ENCODE data around the gene LPP. TPM values are rescaled to one million over a fixed set of nuclear protein-coding genes. Genes with fewer than 3 reads are reported as not detected.

Gene LPP
- total RNA-seq, 4 donors from 2014 or later = 183 to 293 (median 242) TPM

DNA sequence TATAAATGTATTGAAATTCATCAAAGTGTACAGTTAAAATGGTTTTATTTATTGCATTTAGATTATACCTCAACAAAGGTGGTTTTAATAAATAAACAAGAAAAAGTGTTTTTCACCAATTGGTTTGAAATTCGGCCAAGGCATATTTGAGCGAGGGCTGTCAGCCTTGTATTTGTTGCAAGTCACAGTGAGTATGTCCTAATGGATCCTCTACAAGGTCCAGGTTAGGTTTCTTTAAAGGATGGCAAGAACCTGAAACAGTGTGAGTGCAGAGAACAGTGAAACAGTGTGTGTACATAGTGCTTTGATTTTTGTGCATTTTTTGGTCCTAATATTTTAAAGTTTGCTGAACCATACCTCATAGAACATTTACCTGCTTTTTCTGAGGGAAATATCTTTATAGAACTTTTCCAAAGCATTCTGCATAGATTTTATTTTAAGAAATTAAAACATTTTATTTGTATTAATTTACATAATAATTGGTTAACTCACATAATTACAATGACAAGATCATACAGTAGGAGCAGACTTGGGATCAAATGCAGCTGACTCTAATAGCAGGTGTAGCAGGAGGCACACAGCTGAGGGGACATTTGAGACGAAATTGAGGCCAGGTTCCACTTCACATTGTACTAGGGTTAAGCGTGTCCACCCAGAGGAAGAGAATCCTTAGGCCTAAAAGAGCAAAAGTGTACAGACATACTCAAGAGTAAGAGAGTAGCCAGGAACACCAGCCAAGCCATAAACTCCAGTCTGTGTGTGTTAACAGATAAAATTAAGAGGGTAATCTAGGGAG is 589.0 kb downstream of the LPP start:
- Histone ChIP-seq H3K27me3 (no peaks in the 10 kb centered on the region), H3K4me3 (no peak overlapping the region), H3K27ac (no peak overlapping the region), H3K4me1 (peaks cover 0 to 4% (median 0%) of the 10 kb centered on the region in 4 donors), H3K9me3 (no peaks in the 10 kb centered on the region), H3K36me3 (no peaks in the 10 kb centered on the region)
- TF ChIP-seq EP300 (IDR thresholded peaks at IDR 0.05) = no peak
- TF ChIP-seq CTCF (IDR thresholded peaks at IDR 0.05) = no peak
- TF ChIP-seq POLR2A (IDR thresholded peaks at IDR 0.05) = no peak
- no peak for DNase-seq (ENCODE audit: low spot score in 2 of 2)
- WGBS, 2 donors = 93 to 96% methylated on average over 4 of the region's 4 CpGs

DNA sequence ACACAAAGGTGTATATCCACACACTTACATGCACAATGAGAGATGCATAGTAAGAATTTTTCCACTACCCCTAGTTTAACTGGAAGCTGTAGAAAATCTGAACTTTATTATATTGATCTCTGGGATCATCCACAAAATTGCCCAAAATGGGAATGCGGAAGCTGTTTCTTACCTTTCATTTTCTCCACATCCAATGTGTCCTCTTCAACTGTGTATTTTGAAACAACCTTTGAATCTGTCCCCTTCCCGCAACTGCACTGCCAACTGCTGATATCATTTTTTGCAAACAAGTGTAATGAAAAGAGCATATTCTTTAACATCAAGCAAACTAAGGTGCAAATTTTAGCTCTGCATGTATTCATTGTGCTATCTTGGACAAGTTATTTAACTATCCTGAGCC is 590.2 kb downstream of the LPP start:
- Histone ChIP-seq H3K4me3 (no peak overlapping the region), H3K4me1 (peaks cover 0 to 4% (median 0%) of the 10 kb centered on the region in 4 donors), H3K27me3 (no peaks in the 10 kb centered on the region), H3K27ac (no peak overlapping the region), H3K9me3 (no peaks in the 10 kb centered on the region), H3K36me3 (no peaks in the 10 kb centered on the region)
- DNase-seq (ENCODE audit: low spot score in 2 of 2) = no peak
- TF ChIP-seq CTCF (IDR thresholded peaks at IDR 0.05) (no peak), POLR2A (IDR thresholded peaks at IDR 0.05) (no peak), EP300 (IDR thresholded peaks at IDR 0.05) (no peak)
- WGBS, 2 donors = 96 to 99% methylated on average over 2 of the region's 2 CpGs

DNA sequence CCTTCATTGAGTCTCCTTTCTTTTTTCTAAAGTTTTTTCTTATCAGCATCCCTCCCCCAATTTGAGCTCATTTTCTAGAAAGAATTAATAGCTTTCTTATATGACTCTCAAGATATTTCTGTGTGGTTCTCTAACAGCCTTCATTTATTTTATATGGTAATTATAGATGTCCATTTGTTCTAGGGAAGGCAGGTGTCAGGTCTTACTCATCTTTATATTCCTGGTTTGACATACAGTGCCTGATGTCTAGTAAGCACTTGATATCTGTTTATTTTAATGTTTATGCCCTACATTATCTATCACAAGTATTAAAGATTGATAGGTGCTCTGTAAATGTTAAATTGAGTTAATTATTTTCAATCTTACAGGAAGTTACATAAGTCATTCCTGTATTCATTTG is 591.1 kb downstream of the LPP start:
- Histone ChIP-seq H3K27ac (no peak overlapping the region), H3K27me3 (no peaks in the 10 kb centered on the region), H3K36me3 (no peaks in the 10 kb centered on the region), H3K9me3 (no peaks in the 10 kb centered on the region), H3K4me1 (peaks cover 0 to 4% (median 0%) of the 10 kb centered on the region in 4 donors), H3K4me3 (no peak overlapping the region)
- no peak for TF ChIP-seq EP300 (IDR thresholded peaks at IDR 0.05)
- no peak for TF ChIP-seq POLR2A (IDR thresholded peaks at IDR 0.05)
- TF ChIP-seq CTCF (IDR thresholded peaks at IDR 0.05) = no peak
- DNase-seq (ENCODE audit: low spot score in 2 of 2) = no peak

- Histone ChIP-seq H3K4me3 (no peak overlapping the region), H3K27me3 (no peaks in the 10 kb centered on the region), H3K36me3 (no peaks in the 10 kb centered on the region), H3K27ac (peak overlapping the region in 1 of 4 donors; percentile 27), H3K4me1 (peaks cover 0 to 4% (median 0%) of the 10 kb centered on the region in 4 donors), H3K9me3 (no peaks in the 10 kb centered on the region)
- WGBS, 2 donors = 77 to 78% methylated on average over 3 of the region's 3 CpGs
- no peak for DNase-seq (ENCODE audit: low spot score in 2 of 2)
- TF ChIP-seq CTCF (IDR thresholded peaks at IDR 0.05) (no peak), POLR2A (IDR thresholded peaks at IDR 0.05) (no peak), EP300 (IDR thresholded peaks at IDR 0.05) (peak in 1 of 2 donors; percentile 47)
These were observed 592.4 kb downstream of the LPP start for GRCh38 chr3:188746291-188746783.

DNA sequence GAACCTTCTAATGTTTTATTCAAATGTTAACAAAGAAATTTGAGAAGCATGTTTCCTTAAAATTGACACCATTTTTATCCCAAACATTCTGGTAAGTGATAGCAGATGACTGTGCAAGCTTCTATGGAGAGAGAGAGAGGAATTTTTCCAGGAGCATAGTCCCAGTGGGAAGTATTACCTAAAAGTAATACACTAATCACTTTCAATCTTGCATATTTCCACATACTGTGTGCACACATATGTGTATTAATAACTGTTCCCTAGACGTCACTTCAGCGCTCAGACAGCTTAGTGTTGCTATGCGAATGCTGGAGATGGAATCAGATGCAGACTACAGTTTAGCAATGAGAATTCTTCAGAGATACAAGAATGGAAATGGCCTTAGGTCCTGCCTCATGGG is 593.5 kb downstream of the LPP start:
- no peak for DNase-seq (ENCODE audit: low spot score in 2 of 2)
- Histone ChIP-seq H3K4me3 (no peak overlapping the region), H3K9me3 (no peaks in the 10 kb centered on the region), H3K4me1 (peaks cover 0 to 4% (median 0%) of the 10 kb centered on the region in 4 donors), H3K27me3 (no peaks in the 10 kb centered on the region), H3K27ac (no peak overlapping the region), H3K36me3 (no peaks in the 10 kb centered on the region)
- WGBS, 2 donors = 58 to 75% methylated on average over 3 of the region's 3 CpGs
- TF ChIP-seq EP300 (IDR thresholded peaks at IDR 0.05) (peak in 1 of 2 donors; percentile 22), CTCF (IDR thresholded peaks at IDR 0.05) (no peak)

All from tibial nerve (tissue), 4 donors.